ENCODE measurements around the gene PRDM16.
"Not testable (repeated sequence)": the region's sequence is repeated elsewhere in the genome, so short reads cannot be mapped to it uniquely, and the experiment has no call there.

Gene PRDM16

GRCh38 chr1:3164671-3165070, 95.7 kb downstream of the PRDM16 start (continued):
- TF ChIP-seq ARNTL (CRISPR knock-in tag; IDR thresholded peaks at IDR 0.05; ENCODE audit: borderline replicate concordance, low read depth) = no peak
- TF ChIP-seq ZNF565 (CRISPR knock-in tag; conservative IDR thresholded peaks at IDR 0.05; ENCODE audit: low read depth) = no peak
- no peak for TF ChIP-seq ZNF8 (CRISPR knock-in tag; IDR thresholded peaks at IDR 0.05)
- no peak for TF ChIP-seq ZFP30 (CRISPR knock-in tag; IDR thresholded peaks at IDR 0.05)

- not testable (repeated sequence) for ATAC-seq
Observed at GRCh38 chr1:3165189-3165588, 96.2 kb downstream of the PRDM16 start.

- no peak for ATAC-seq
- TF ChIP-seq SNAI2 (CRISPR knock-in tag; IDR thresholded peaks at IDR 0.05) (no peak), RARB (CRISPR knock-in tag; IDR thresholded peaks at IDR 0.05) (no peak), ZNF8 (CRISPR knock-in tag; IDR thresholded peaks at IDR 0.05) (no peak), CSRNP3 (CRISPR knock-in tag; IDR thresholded peaks at IDR 0.05) (no peak), CSDC2 (CRISPR knock-in tag; IDR thresholded peaks at IDR 0.05) (no peak), OSR1 (CRISPR knock-in tag; IDR thresholded peaks at IDR 0.05) (no peak), ARNTL (CRISPR knock-in tag; IDR thresholded peaks at IDR 0.05; ENCODE audit: borderline replicate concordance, low read depth) (no peak), POU6F1 (CRISPR knock-in tag; IDR thresholded peaks at IDR 0.05; ENCODE audit: borderline replicate concordance, low read depth) (no peak), CREB5 (CRISPR knock-in tag; IDR thresholded peaks at IDR 0.05; ENCODE audit: low read depth) (no peak), BACH2 (CRISPR knock-in tag; IDR thresholded peaks at IDR 0.05; ENCODE audit: borderline replicate concordance) (no peak)
Observed at GRCh38 chr1:3166206-3166918, 97.4 kb downstream of the PRDM16 start.

- TF ChIP-seq TOX (CRISPR knock-in tag; IDR thresholded peaks at IDR 0.05; ENCODE audit: borderline replicate concordance) (no peak), GLIS3 (CRISPR knock-in tag; IDR thresholded peaks at IDR 0.05) (no peak), POU6F1 (CRISPR knock-in tag; IDR thresholded peaks at IDR 0.05; ENCODE audit: borderline replicate concordance, low read depth) (no peak), CSRNP3 (CRISPR knock-in tag; IDR thresholded peaks at IDR 0.05) (no peak), ARNTL (CRISPR knock-in tag; IDR thresholded peaks at IDR 0.05; ENCODE audit: borderline replicate concordance, low read depth) (no peak), TSHZ2 (CRISPR knock-in tag; IDR thresholded peaks at IDR 0.05) (no peak), BACH2 (CRISPR knock-in tag; IDR thresholded peaks at IDR 0.05; ENCODE audit: borderline replicate concordance) (no peak), CREB5 (CRISPR knock-in tag; IDR thresholded peaks at IDR 0.05; ENCODE audit: low read depth) (no peak), ZNF565 (CRISPR knock-in tag; conservative IDR thresholded peaks at IDR 0.05; ENCODE audit: low read depth) (no peak), PPARA (CRISPR knock-in tag; IDR thresholded peaks at IDR 0.05; ENCODE audit: borderline replicate concordance) (no peak), ZNF8 (CRISPR knock-in tag; IDR thresholded peaks at IDR 0.05) (no peak), ZFP3 (CRISPR knock-in tag; IDR thresholded peaks at IDR 0.05) (no peak)
- ATAC-seq = no peak
Observed at GRCh38 chr1:3167255-3167654, 98.3 kb downstream of the PRDM16 start.
